NCI-H524 treated with DMSO at 0.1 percent for 48 hours (cell line): ENCODE results near the gene PWP2.
"Not testable (repeated sequence)": the region's sequence is repeated elsewhere in the genome, so short reads cannot be mapped to it uniquely, and the experiment has no call there.

ENCODE experiments used
- DNase-seq: peaks from one replicate; lab custom pipeline; 2025; lab: John Stamatoyannopoulos, UW

The PWP2 gene

GRCh38 chr21:44163167-44163653, 56.0 kb downstream of the PWP2 start:
- DNase-seq: not testable (repeated sequence)

- DNase-seq: not testable (repeated sequence)
Measured at GRCh38 chr21:44165933-44166332, 58.7 kb downstream of the PWP2 start.

GRCh38 chr21:44167527-44167926, 60.3 kb downstream of the PWP2 start:
- not testable (repeated sequence) for DNase-seq

GRCh38 chr21:44170326-44170725, 63.1 kb downstream of the PWP2 start:
- DNase-seq: not testable (repeated sequence)

GRCh38 chr21:44170863-44171262, 63.7 kb downstream of the PWP2 start:
- not testable (repeated sequence) for DNase-seq

GRCh38 chr21:44171962-44172572, 64.9 kb downstream of the PWP2 start:
- not testable (repeated sequence) for DNase-seq

GRCh38 chr21:44172741-44173140, 65.5 kb downstream of the PWP2 start:
- DNase-seq: not testable (repeated sequence)

GRCh38 chr21:44175189-44175588, 68.0 kb downstream of the PWP2 start:
- not testable (repeated sequence) for DNase-seq

GRCh38 chr21:44176127-44176526, 68.9 kb downstream of the PWP2 start:
- DNase-seq: not testable (repeated sequence)
